Muscle of arm (tissue), 12 donors: Measurements from ENCODE around the gene OLA1. TPM values are rescaled to one million over a fixed set of nuclear protein-coding genes. Genes with fewer than 3 reads are reported as not detected.

Experiments
- DNase-seq: peaks from one replicate; pipeline ENCODE4 v3.0.0-alpha.2; 2013
- polyA plus RNA-seq, 12 donors: library from polyadenylated mRNA; unstranded; fragments of 120-200 nt; gene quantifications; one replicate each; pipeline ENCODE4 v1.2.1, GENCODE V29; 2013; ENCODE audit not compliant: insufficient read length in 12 of 12

The OLA1 gene
- polyA plus RNA-seq, 12 donors = 180 to 284 (median 252) TPM; not detected in 1

DNA sequence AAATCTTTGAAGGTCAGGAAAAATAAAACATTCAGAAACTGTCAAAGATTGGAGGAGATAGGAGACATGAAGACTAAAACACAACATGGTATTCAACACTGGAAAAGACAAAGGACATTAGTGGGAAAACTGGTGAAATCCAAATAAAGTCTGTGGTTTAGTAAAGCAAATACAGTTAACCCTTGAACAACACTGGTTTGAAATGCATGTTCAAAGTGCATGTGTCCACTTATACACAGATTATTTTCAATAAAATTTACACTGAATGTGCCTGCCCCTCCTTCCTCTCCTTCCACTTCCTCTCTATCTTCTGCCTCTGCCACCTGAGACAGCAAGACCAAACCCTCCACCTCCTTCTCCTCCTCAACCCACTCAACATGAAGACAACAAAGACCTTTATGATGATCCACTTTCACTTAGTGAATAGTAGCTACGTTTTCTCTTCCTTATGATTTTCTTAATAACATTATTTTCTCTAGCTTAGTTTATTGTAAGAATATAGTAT lies 14.5 kb downstream of the OLA1 start:
- no peak for DNase-seq

GRCh38 chr2:174227748-174228147 lies 20.6 kb downstream of the OLA1 start:
- DNase-seq = no peak

- no peak for DNase-seq
These were observed 23.6 kb downstream of the OLA1 start for GRCh38 chr2:174224665-174225288.

DNA sequence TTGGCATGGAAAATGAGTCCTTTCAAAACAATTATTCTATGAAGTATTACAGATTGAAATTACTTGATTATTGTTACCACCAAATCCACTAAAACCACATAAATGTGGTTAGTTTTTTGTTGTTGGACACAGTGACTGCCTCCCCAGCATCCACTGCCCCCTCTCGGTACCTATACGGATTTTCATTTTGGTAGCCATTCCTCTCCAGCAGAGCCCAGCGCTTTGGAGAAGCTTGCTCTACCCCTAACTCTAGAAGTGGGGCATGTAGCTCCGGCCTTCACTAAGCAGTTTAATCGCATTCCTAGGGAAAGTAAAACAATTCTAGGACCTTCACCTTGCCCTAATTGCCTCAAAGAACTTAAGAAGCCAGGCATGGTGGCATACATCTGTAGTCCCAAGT lies 24.2 kb downstream of the OLA1 start:
- DNase-seq = no peak

- no peak for DNase-seq
These were observed 24.9 kb downstream of the OLA1 start for GRCh38 chr2:174223388-174223787.

DNA sequence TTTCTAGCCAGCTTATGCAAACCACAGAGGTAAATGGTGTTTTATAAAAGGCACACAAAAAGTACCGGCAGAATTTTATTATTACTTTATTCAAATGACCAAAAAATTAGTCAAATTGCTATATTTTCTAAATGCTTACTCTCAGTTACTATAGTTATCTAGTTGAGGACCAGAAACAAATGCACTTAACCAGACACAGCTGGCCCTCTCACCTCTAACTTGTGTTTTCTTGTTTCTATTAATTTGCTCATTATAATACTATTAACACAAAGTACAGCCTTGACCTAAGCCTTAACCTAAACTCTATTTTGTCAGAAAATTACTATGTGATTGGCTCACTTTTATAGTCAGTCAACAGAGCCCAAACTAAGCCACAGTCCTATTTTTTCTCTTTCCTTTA lies 26.2 kb downstream of the OLA1 start:
- DNase-seq = no peak

DNA sequence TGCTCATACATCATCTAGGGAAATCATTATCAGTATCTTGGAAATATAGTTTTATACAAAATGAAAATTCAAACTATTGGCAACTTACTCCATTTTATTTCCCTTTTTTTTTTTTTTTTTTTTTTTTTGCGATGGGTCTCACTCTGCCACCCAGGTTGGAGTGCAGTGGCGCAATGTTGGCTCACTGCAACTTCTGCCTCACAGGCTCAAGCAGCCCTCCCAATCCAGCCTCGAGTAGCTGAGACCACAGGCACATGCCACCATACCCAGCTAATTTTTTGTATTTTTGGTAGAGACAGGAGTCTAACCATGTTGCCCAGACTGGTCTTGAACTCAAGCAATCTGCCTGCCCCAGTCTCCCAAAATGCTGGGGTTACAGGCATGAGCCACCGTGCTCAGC lies 29.0 kb downstream of the OLA1 start:
- no peak for DNase-seq

GRCh38 chr2:174218773-174219172 lies 29.6 kb downstream of the OLA1 start:
- no peak for DNase-seq

- no peak for DNase-seq
These were observed 30.5 kb downstream of the OLA1 start for GRCh38 chr2:174217869-174218268.

- DNase-seq = no peak
These were observed 36.4 kb downstream of the OLA1 start for GRCh38 chr2:174211954-174212353.

DNA sequence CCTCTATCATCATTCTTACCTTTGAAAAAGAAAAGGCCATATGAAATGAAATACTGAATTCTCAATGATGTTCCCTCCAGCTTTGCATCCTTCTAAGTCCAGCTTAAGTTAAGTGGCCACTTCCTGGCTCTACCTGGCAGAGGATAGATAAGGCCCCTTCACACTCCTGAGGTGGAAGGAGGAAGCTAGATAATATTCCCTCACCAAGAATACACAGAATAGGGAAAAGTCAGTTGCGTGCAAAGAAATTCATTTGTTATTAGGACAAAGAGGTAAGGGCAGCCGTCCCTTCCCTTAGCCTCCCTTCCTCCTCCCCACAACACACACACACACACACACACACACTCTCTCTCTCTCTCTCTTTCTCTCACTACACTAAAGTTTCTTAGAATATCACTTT lies 37.5 kb downstream of the OLA1 start:
- no peak for DNase-seq

DNA sequence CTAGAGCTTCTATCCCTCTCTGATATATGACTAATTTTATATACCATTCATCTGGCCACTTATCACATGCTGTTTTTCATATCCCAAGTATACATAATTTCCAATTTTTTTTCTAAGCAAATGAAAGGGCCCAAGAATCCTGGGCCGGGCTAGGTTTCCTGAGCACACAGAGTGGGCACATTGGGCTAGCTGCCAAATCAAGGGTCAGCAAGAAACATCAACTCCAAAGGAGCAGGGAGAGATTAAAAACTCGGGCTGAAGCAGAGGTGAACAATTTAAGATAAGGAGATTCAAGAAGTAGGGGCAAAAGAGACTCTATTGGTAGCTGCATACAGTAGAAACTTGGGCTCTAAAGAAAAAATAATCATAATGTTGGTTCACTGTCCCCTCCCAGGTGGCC lies 39.0 kb downstream of the OLA1 start:
- DNase-seq = no peak

DNA sequence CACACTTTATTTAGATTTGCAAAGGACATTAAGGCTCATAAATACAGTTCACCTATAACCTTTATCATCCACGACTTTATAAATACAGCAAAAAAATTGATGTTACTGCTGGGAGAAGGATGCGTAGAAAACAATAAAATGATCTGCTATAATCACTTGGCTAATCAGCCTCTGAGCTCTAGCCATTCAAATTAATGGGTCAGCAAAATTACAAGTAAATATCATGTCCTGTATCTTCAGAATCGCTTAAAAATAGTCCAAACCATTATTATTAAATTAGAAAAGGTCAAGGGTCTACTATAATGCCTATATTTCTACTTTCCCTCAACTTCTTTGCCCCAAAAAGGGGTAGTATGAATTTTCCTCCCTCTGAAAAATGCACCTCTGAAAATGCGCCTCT lies 40.3 kb downstream of the OLA1 start:
- no peak for DNase-seq

DNA sequence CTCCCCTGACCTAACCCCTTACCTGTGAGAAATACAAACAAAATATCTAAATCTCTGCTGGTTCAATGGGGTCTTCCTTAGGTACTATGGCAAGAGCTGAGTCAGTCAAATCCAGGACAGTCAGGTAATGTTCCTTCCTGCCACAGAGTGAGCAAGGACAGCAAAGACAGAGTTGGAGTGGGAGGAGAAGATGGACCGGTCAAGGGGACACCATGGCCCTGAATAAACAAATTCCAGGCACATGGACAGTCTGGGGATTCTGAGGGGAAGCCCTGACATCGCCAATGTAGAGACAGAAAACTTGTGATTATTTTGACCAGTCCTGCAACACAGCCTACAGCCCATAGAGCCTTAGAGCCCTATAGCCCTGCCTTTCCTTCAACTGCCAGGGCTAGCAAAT lies 42.8 kb downstream of the OLA1 start:
- DNase-seq = no peak

DNA sequence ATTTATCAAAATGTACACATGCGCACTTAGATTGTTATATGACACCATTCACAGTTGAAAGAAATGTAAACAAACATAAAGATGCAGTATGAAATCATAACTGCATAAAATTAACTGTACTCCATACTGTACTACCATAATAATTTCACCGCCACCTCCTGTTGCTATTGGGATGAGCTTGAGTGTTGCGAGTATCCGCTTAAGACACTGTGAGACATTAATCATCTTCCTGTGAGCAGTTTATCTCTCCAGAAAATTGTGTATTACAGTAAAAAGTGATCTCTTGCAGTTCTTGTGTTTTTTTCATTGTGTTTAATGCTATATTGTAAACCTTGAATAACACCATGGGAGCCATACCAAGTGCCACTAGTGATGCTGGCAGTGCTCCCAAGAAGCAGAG lies 46.1 kb downstream of the OLA1 start:
- no peak for DNase-seq

- DNase-seq = no peak
These were observed 49.3 kb downstream of the OLA1 start for GRCh38 chr2:174198846-174199564.

DNA sequence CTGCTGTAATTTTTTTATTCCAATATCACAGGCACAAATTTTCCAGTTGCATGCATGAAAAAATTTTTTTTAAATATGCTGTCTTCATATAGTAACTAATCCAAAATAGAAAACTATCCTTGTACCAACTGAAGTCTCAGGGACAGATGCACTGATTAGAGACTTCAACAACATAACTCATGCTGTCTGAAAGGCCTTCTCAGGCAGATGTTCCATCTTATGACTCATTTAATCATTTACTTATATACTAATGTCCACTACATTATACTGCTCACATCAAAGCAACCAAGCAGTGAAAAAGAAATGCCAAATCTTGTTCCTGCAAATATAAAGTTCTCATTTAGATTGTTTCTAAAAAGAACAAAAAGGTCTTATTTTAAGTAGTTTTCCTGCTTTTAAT lies 53.1 kb downstream of the OLA1 start:
- DNase-seq = no peak

- no peak for DNase-seq
These were observed 54.6 kb downstream of the OLA1 start for GRCh38 chr2:174193737-174194136.

DNA sequence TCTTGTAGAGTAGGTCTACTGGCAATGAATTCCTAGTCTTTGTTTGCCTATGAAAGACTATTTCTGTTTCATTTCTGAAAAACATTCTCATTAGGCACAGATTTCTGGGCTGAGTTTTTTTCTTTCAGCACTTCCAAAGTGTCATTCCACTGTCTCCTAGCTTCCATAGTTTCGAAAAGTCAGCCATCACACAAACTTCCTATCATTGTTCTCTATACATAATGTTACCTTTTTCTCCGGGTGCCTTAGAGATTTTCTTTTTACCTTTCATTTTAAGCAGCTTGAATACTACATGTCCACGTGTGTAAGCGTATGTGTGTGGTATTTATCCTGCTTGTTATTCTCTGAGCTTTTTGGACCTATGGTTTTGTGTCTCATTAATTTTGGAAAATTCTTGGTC lies 55.7 kb downstream of the OLA1 start:
- no peak for DNase-seq

GRCh38 chr2:174191342-174192074 lies 56.8 kb downstream of the OLA1 start:
- no peak for DNase-seq

DNA sequence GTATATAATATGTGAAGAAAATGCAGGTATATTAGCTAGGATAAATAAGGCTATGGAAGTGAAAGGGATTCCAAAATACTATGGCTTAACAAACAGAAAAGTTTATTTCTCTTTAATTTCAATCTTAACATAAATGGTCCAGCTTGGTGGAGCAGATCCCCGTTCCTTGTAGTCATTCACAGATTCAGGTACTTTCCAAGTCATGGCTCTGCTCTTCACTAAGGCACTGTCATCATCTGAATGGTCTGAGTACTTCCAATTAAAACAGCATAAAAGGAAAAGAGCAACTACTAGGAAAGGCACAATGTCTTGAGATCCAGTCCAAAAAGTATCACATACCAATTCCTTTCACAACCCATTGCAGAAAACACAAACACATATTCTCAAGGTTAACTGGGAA lies 63.4 kb downstream of the OLA1 start:
- no peak for DNase-seq

DNA sequence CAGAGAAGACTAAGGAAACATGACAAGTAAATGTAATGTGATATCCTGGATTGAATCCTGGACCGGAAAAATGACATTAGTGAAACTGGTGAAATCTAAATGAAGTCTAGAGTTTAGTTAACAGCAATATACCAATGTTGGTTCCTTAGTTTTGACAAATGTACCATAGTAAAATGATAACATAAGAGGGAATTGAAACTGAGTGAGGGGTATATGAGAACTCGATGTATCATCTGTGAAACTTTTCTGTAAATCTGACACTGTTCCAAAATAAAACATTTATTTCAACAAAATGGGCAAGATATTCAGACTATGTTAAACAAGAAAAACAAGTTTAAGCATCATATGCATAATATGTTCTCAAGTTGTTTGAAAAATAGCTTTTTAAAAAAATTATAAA lies 63.8 kb downstream of the OLA1 start:
- DNase-seq = no peak

DNA sequence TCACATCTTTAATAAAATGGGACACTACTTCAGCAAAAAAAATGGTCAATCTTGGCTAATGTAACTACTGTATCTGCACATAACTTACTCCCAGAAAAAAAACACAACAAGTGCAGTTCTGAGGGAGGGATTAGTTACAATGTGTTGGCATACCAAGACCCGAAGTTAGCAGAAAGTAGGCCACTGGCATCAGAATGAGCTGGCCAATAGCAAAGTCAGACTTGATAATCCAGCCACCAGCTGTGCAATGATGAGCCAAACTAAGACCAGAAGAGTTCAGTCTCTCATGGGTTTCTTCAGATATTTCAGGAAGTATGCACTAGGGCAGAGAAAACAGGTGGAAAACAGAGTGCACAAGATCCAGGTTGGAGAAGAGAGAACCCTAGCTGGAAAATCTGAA lies 65.3 kb downstream of the OLA1 start:
- no peak for DNase-seq
